ENCODE measurements around the gene FAM124A.

The FAM124A gene

DNA sequence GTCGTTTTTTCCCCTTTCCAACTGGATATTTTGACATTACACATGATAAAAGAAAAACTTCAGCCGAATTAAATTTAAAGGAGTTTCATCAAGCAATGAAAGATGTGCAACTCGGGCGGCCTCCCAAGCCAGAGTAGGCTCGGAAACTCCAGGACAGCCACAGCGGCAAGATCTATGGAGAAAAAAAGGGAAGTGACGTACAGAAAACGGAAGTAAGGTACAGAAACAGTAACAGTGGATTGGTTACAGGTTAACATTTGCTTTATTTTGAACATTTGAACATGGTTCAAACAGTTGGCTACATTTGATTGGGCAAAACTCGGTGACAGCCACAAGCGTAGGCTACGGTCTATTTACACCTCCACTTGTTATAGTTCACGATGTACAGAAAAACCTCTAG is 30.5 kb upstream of the FAM124A start:
- TF ChIP-seq, protein P1, sequence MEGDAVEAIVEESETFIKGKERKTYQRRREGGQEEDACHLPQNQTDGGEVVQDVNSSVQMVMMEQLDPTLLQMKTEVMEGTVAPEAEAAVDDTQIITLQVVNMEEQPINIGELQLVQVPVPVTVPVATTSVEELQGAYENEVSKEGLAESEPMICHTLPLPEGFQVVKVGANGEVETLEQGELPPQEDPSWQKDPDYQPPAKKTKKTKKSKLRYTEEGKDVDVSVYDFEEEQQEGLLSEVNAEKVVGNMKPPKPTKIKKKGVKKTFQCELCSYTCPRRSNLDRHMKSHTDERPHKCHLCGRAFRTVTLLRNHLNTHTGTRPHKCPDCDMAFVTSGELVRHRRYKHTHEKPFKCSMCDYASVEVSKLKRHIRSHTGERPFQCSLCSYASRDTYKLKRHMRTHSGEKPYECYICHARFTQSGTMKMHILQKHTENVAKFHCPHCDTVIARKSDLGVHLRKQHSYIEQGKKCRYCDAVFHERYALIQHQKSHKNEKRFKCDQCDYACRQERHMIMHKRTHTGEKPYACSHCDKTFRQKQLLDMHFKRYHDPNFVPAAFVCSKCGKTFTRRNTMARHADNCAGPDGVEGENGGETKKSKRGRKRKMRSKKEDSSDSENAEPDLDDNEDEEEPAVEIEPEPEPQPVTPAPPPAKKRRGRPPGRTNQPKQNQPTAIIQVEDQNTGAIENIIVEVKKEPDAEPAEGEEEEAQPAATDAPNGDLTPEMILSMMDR (conservative IDR thresholded peaks at IDR 0.05; ENCODE audit: low read depth, low read length) = no peak
- Histone ChIP-seq H3K27ac (no peak overlapping the region), H3K4me3 (IDR thresholded peaks at IDR 0.05; ENCODE audit: insufficient read depth, low read depth, low read length) (no peak overlapping the region), H2AFZ (ENCODE audit: low read depth) (no peak overlapping the region), H3K4me1 (ENCODE audit: low read depth, poor library complexity, severe bottlenecking) (no peaks in the 10 kb centered on the region), H3K9ac (no peak overlapping the region), H3K79me2 (ENCODE audit: insufficient read depth, low read depth) (no peaks in the 10 kb centered on the region), H3K36me3 (ENCODE audit: insufficient read depth) (no peaks in the 10 kb centered on the region), H3K27me3 (ENCODE audit: insufficient read depth, low read depth) (no peaks in the 10 kb centered on the region), H4K20me1 (ENCODE audit: insufficient read depth) (no peaks in the 10 kb centered on the region), H3K4me2 (no peak overlapping the region)

DNA sequence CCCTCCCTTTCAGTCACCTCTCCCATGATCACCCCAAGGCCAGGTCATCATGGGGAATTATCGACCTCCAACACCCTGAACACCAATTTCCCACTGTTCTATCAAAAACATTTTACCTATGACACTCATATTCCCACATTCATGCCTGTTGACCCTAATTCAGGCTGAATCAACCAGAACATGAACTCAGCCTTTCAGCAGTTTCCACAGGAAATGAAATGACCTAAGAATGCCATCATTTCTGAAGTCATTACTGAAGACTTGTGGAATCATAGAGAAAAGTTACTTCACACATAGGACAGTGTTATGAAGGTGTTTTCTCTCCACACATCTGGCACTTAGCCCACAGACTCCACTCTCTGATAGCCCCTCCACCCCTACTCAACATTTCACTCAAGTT is 29.9 kb upstream of the FAM124A start:
- H3K27me3 ChIP-seq (ENCODE audit: insufficient read depth, low read depth) = no peaks in the 10 kb centered on the region
- no peak overlapping the region for H3K9ac ChIP-seq
- H3K4me2 ChIP-seq = no peak overlapping the region
- no peak overlapping the region for H3K27ac ChIP-seq
- no peak overlapping the region for H2AFZ ChIP-seq (ENCODE audit: low read depth)
- H3K4me1 ChIP-seq (ENCODE audit: low read depth, poor library complexity, severe bottlenecking) = no peaks in the 10 kb centered on the region
- TF ChIP-seq, protein P1 (conservative IDR thresholded peaks at IDR 0.05; ENCODE audit: low read depth, low read length) = no peak
- no peaks in the 10 kb centered on the region for H3K79me2 ChIP-seq (ENCODE audit: insufficient read depth, low read depth)
- H3K36me3 ChIP-seq (ENCODE audit: insufficient read depth) = no peaks in the 10 kb centered on the region
- no peak overlapping the region for H3K4me3 ChIP-seq (IDR thresholded peaks at IDR 0.05; ENCODE audit: insufficient read depth, low read depth, low read length)
- H4K20me1 ChIP-seq (ENCODE audit: insufficient read depth) = no peaks in the 10 kb centered on the region

DNA sequence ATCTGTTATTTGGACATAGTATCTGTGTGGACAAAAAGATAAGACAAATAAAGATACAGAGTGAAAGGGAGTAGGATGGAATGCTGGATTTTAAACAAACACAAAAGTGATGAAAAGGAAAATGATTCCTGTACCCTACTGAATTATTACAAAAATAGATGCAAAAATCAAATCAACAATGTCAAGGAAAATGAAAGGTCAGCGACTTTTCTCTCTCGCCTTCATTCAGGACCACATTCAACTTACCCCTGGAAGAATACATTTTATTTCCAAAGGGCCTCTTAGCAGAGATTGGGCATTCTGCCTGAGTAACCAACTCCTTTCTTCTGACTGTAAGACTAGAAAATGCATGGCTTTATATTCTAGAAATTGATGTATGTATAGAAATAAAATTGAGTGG is 28.8 kb upstream of the FAM124A start:
- Histone ChIP-seq H4K20me1 (ENCODE audit: insufficient read depth) (no peaks in the 10 kb centered on the region), H2AFZ (ENCODE audit: low read depth) (no peak overlapping the region), H3K9ac (no peak overlapping the region), H3K79me2 (ENCODE audit: insufficient read depth, low read depth) (no peaks in the 10 kb centered on the region), H3K4me1 (ENCODE audit: low read depth, poor library complexity, severe bottlenecking) (no peaks in the 10 kb centered on the region), H3K36me3 (ENCODE audit: insufficient read depth) (no peaks in the 10 kb centered on the region), H3K27me3 (ENCODE audit: insufficient read depth, low read depth) (no peaks in the 10 kb centered on the region), H3K27ac (no peak overlapping the region), H3K4me3 (IDR thresholded peaks at IDR 0.05; ENCODE audit: insufficient read depth, low read depth, low read length) (no peak overlapping the region), H3K4me2 (no peak overlapping the region)
- TF ChIP-seq, protein P1 (conservative IDR thresholded peaks at IDR 0.05; ENCODE audit: low read depth, low read length) = no peak

DNA sequence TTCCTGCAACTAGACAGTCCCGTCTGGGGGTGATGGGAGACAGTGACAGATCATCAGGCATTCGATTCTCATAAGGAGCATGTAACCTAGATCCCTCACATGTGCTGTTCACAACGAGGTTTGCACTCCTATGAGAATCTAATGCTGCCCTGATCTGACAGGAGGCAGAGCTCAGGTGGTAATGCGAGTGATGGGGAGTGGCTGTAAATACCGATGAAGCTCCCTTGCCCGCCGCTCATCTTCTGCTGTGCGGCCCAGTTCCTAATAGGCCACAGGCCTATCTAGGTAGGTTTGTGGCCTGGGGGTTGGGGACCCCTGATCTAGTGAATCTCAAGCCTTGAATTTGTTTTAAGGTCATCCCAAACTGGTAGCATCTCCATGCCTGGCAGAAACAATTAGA is 27.3 kb upstream of the FAM124A start:
- Histone ChIP-seq H3K4me3 (IDR thresholded peaks at IDR 0.05; ENCODE audit: insufficient read depth, low read depth, low read length) (no peak overlapping the region), H3K27me3 (ENCODE audit: insufficient read depth, low read depth) (no peaks in the 10 kb centered on the region), H4K20me1 (ENCODE audit: insufficient read depth) (no peaks in the 10 kb centered on the region), H3K27ac (no peak overlapping the region), H3K79me2 (ENCODE audit: insufficient read depth, low read depth) (no peaks in the 10 kb centered on the region), H3K4me2 (no peak overlapping the region), H2AFZ (ENCODE audit: low read depth) (no peak overlapping the region), H3K4me1 (ENCODE audit: low read depth, poor library complexity, severe bottlenecking) (no peaks in the 10 kb centered on the region), H3K9ac (no peak overlapping the region), H3K36me3 (ENCODE audit: insufficient read depth) (no peaks in the 10 kb centered on the region)
- TF ChIP-seq, protein P1 (conservative IDR thresholded peaks at IDR 0.05; ENCODE audit: low read depth, low read length) = no peak

DNA sequence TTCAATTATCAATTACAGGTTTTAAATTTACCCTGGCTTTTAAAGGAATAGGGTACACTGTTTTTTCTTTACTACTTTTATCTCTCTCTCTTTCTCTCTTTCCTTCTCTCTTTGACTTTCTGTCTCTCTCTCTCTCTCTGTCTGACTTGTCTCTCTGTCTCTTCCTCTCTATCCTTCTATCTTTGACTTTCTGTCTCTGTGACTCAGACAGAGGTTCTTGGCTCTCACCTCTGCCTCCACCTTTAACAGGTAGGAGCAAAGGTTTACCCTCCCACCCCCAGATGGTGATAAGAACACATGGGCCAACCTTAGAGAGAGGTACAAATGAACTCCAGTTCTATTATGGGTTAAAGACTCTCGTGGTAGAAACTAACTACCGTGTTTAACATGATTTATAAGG is 20.3 kb upstream of the FAM124A start:
- Histone ChIP-seq H3K9ac (no peak overlapping the region), H3K4me2 (no peak overlapping the region), H3K27ac (no peak overlapping the region), H3K27me3 (ENCODE audit: insufficient read depth, low read depth) (no peaks in the 10 kb centered on the region), H2AFZ (ENCODE audit: low read depth) (no peak overlapping the region), H3K36me3 (ENCODE audit: insufficient read depth) (no peaks in the 10 kb centered on the region), H3K79me2 (ENCODE audit: insufficient read depth, low read depth) (no peaks in the 10 kb centered on the region), H3K4me3 (IDR thresholded peaks at IDR 0.05; ENCODE audit: insufficient read depth, low read depth, low read length) (no peak overlapping the region), H4K20me1 (ENCODE audit: insufficient read depth) (no peaks in the 10 kb centered on the region), H3K4me1 (ENCODE audit: low read depth, poor library complexity, severe bottlenecking) (no peaks in the 10 kb centered on the region)
- TF ChIP-seq, protein P1 (conservative IDR thresholded peaks at IDR 0.05; ENCODE audit: low read depth, low read length) = no peak

Measured in KMS-11 (cell line).